Transverse colon (tissue), 4 donors: ENCODE results near the gene THSD4. TPM values are rescaled to one million over a fixed set of nuclear protein-coding genes. Genes with fewer than 3 reads are reported as not detected.

Experiments used
- DNase-seq: peaks from one replicate; pipeline ENCODE4 v3.0.0-alpha.2; 2019
- H3K27ac ChIP-seq, 4 donors: fragments of 200-600 bp; sonication (generic); 2 replicates each; pipeline ENCODE4 v1.5.1; 2016 to 2018; ENCODE audit warnings: inconsistent platforms in 4 of 4
- H3K27me3 ChIP-seq: fragments of 200-600 bp; sonication (generic); 2 replicates; pipeline ENCODE4 v1.5.1; 2017; ENCODE audit warnings: inconsistent platforms
- H3K36me3 ChIP-seq, 4 donors: fragments of 200-600 bp; sonication (generic); 2 replicates each; pipeline ENCODE4 v1.5.1; 2017 to 2019; ENCODE audit warnings: inconsistent platforms in 4 of 4
- H3K4me1 ChIP-seq, 4 donors: fragments of 200-600 bp; sonication (generic); 2 replicates each; pipeline ENCODE4 v1.5.1; 2017 to 2020; ENCODE audit warnings: inconsistent platforms in 4 of 4
- H3K4me3 ChIP-seq, 4 donors: fragments of 200-600 bp; sonication (generic); 1 replicate in 1 of 4; 2 replicates in 3 of 4; pipeline versions ENCODE4 v1.5.1 to v1.6.1; 2017 to 2019; ENCODE audit warnings: inconsistent platforms in 4 of 4
- H3K9me3 ChIP-seq, 2 donors: fragments of 200-600 bp; sonication (generic); 2 replicates each; pipeline ENCODE4 v1.5.1; 2017 to 2019; ENCODE audit warnings: inconsistent platforms in 2 of 2
- CTCF ChIP-seq, 5 experiments: fragments of 200-600 bp in 3 of 5; fragments of 450-650 bp in 2 of 5; sonication (generic) in 3 of 5; IDR thresholded peaks; 1 replicate in 2 of 5; 2 replicates in 3 of 5; pipeline ENCODE4 v1.5.1; 2016 to 2017; ENCODE audit warnings: antibody characterized with exemption in 5 of 5, inconsistent platforms in 3 of 5, mild to moderate bottlenecking in 2 of 5, moderate library complexity in 1 of 5
- EP300 ChIP-seq: sonication (generic); formaldehyde crosslinking; IDR thresholded peaks from one replicate; pipeline ENCODE4 v1.6.1; 2017; ENCODE audit warnings: antibody characterized with exemption, low read depth
- POLR2A ChIP-seq: fragments of 450-650 bp; IDR thresholded peaks from one replicate; pipeline ENCODE4 v1.6.1; 2016; ENCODE audit warnings: antibody characterized with exemption, mild to moderate bottlenecking, moderate library complexity
- POLR2AphosphoS5 ChIP-seq, 3 donors: sonication (generic); formaldehyde crosslinking; IDR thresholded peaks; one replicate each; pipeline ENCODE4 v1.6.1; 2016; ENCODE audit warnings: antibody characterized with exemption in 3 of 3
- WGBS, 2 donors: methylation state at CpG; one replicate each; pipeline ENCODE4 v1.1.5; 2018; ENCODE audit warnings: low coverage in 1 of 2; 5-methylcytosine and 5-hydroxymethylcytosine counted together
- in situ Hi-C, 4 donors: fragments of 200-750 bp; cut with MboI; loops; one replicate each; pipeline versions ENCODE4 v1.15.0 to v1.15.1; 2017; ENCODE audit warnings: low sequenced_read_pairs in 3 of 4, low pct_ligation_motif_present in 1 of 4, low pct_unique_long_range_greater_than_20kb in 1 of 4
- intact Hi-C: fragments of 100-400 bp; cut with DNase I; formaldehyde crosslinking; loops from one replicate; pipeline ENCODE4 v1.15.1; 2023; ENCODE audit warnings: low total_unique reads
- total RNA-seq, 4 donors: library from RNA; depleted of rRNA; stranded (reverse); fragments of >200 nt; gene quantifications; one replicate each; pipeline ENCODE4 v1.1.0, GENCODE V29; 2016

Gene THSD4
- total RNA-seq, 4 donors from 2014 or later, result 13.3 to 57.2 (median 47.4) TPM

- H3K27ac ChIP-seq, result peak overlapping the region in 1 of 4 donors; percentile 14
- no peak overlapping the region for H3K4me3 ChIP-seq
- H3K27me3 ChIP-seq, result no peaks in the 10 kb centered on the region
- in situ Hi-C loops (no loop called here), intact Hi-C loops (no loop called here)
- no peak for TF ChIP-seq CTCF (IDR thresholded peaks at IDR 0.05)
- TF ChIP-seq EP300, result no peak
- TF ChIP-seq POLR2AphosphoS5 (IDR thresholded peaks at IDR 0.05), result no peak
- TF ChIP-seq POLR2A, result no peak
- peaks cover 0 to 23% (median 3%) of the 10 kb centered on the region in 4 donors for H3K4me1 ChIP-seq
- no peaks in the 10 kb centered on the region for H3K9me3 ChIP-seq
- no peaks in the 10 kb centered on the region for H3K36me3 ChIP-seq
- 77 to 80% methylated on average over 1 to 5 of the region's 5 CpGs for WGBS, 2 donors
- no peak for DNase-seq
These were observed 186.8 kb downstream of the THSD4 start for GRCh38 chr15:71301958-71302621.

DNA sequence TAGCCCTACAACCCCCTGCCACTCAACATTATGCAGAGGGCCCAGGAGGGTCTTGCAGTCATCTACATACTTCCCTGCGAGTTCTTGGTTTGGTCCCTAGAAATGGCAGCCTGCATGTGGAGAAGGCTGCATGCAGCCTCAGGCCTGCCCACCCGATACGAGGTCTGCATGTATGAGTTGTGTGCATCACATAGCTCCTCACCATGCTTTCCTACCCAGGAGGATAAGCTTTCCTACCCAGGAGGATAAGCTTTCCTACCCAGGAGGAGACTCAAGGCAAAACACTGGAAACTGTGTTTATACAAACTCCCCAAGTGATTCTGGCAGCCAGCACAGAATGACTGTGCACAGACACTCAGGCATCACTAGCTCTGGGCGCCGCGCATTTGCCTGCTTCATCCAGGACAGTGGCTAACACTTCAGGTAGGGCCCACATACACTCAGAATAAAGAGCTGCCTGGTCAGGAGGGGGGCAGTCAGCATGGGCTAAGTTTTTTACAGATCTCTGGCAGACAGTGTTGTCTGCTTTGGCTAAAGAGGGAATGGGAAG is 187.7 kb downstream of the THSD4 start:
- DNase-seq, result no peak
- TF ChIP-seq CTCF (IDR thresholded peaks at IDR 0.05) (no peak), POLR2AphosphoS5 (IDR thresholded peaks at IDR 0.05) (no peak), EP300 (no peak), POLR2A (no peak)
- intact Hi-C loops, result no loop called here
- Histone ChIP-seq H3K9me3 (no peaks in the 10 kb centered on the region), H3K4me3 (no peak overlapping the region), H3K36me3 (no peaks in the 10 kb centered on the region), H3K27me3 (no peaks in the 10 kb centered on the region), H3K4me1 (peaks cover 0 to 19% (median 3%) of the 10 kb centered on the region in 4 donors), H3K27ac (no peak overlapping the region)
- in situ Hi-C loops, result no loop called here
- WGBS, 2 donors, result 82 to 100% methylated on average over 4 to 6 of the region's 6 CpGs

- no peak overlapping the region for H3K27ac ChIP-seq
- TF ChIP-seq EP300 (no peak), CTCF (IDR thresholded peaks at IDR 0.05) (no peak), POLR2AphosphoS5 (IDR thresholded peaks at IDR 0.05) (no peak), POLR2A (no peak)
These were observed 188.7 kb downstream of the THSD4 start for GRCh38 chr15:71303977-71304376.

DNA sequence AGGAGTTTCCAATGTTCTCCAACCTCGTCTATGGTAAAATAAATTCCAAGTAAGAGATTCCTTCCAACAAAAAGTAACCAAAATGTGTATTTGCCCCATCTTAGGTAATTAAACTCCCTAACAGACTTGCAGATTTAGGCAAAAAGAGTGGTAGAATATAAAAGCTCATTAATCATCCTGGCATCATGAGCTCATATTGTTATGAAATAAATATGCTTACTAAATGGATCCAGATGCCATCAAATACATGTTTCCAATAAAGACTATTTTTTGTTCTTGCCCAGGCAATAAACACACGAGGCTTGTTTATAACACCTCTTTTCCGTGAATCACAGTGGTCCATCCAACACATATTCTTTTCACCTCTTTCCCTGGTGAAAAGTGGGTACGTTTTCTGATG is 189.4 kb downstream of the THSD4 start:
- Histone ChIP-seq H3K9me3 (no peaks in the 10 kb centered on the region), H3K27me3 (no peaks in the 10 kb centered on the region), H3K4me1 (peaks cover 0 to 15% (median 3%) of the 10 kb centered on the region in 4 donors), H3K4me3 (no peak overlapping the region), H3K27ac (no peak overlapping the region), H3K36me3 (no peaks in the 10 kb centered on the region)
- WGBS, 2 donors, result 85 to 89% methylated on average over 3 to 4 of the region's 4 CpGs
- no peak for DNase-seq
- in situ Hi-C loops (no loop called here), intact Hi-C loops (no loop called here)
- TF ChIP-seq POLR2AphosphoS5 (IDR thresholded peaks at IDR 0.05) (no peak), POLR2A (no peak), EP300 (no peak), CTCF (IDR thresholded peaks at IDR 0.05) (no peak)

More at GRCh38 chr15:71303977-71304376, 188.7 kb downstream of the THSD4 start:
- Histone ChIP-seq H3K36me3 (no peaks in the 10 kb centered on the region), H3K4me3 (no peak overlapping the region), H3K4me1 (peaks cover 0 to 19% (median 3%) of the 10 kb centered on the region in 4 donors), H3K27me3 (no peaks in the 10 kb centered on the region), H3K9me3 (no peaks in the 10 kb centered on the region)
- in situ Hi-C loops, result no loop called here
- intact Hi-C loops, result no loop called here
- WGBS, 2 donors, result 92% methylated on average over 2 of the region's 2 CpGs; no CpG with 5 or more reads in 1 of the 2 donors
- DNase-seq, result no peak
